Thoracic aorta (tissue), 2 donors: ENCODE data around the gene FASN. TPM values are rescaled to one million over a fixed set of nuclear protein-coding genes. Genes with fewer than 3 reads are reported as not detected.

Experiments used
- ATAC-seq: fragments of 150-250 bp; one replicate; pipeline ENCODE4 v1.8.0; 2017; ENCODE audit warnings: low read depth; ENCODE audit not compliant: insufficient number of reproducible peaks, low FRiP score
- DNase-seq: peaks from one replicate; pipeline ENCODE4 v3.0.0-alpha.2; 2020; ENCODE audit warnings: low spot score
- H3K27ac ChIP-seq, 2 donors: fragments of 200-600 bp; sonication (generic); 1 replicate in 1 of 2; 2 replicates in 1 of 2; pipeline ENCODE4 v1.5.1; 2016; ENCODE audit warnings: mild to moderate bottlenecking in 2 of 2, moderate library complexity in 2 of 2
- H3K27me3 ChIP-seq: fragments of 200-600 bp; sonication (generic); replicated peaks from 2 replicates; pipeline ENCODE4 v1.6.0; 2016; ENCODE audit warnings: mild to moderate bottlenecking; ENCODE audit not compliant: insufficient read depth
- H3K36me3 ChIP-seq: fragments of 200-600 bp; sonication (generic); one replicate; pipeline ENCODE4 v1.5.1; 2016
- H3K4me1 ChIP-seq, 2 donors: fragments of 200-600 bp; sonication (generic); 1 replicate in 1 of 2; 2 replicates in 1 of 2; pipeline versions ENCODE4 v1.5.1 to v1.6.0; 2016; ENCODE audit warnings: low read depth in 2 of 2, mild to moderate bottlenecking in 1 of 2; ENCODE audit not compliant: control insufficient read depth in 1 of 2
- H3K4me3 ChIP-seq: fragments of 200-600 bp; sonication (generic); 2 replicates; pipeline ENCODE4 v1.5.1; 2016; ENCODE audit warnings: mild to moderate bottlenecking
- H3K9me3 ChIP-seq: fragments of 200-600 bp; sonication (generic); 2 replicates; pipeline ENCODE4 v1.5.1; 2016
- total RNA-seq, 2 donors: library from RNA; depleted of rRNA; stranded (reverse); fragments of >200 nt; gene quantifications; one replicate each; pipeline versions ENCODE4 v1.1.0 to v1.2.3, GENCODE V29; 2016
- TF ChIP-seq, protein P1 (sequence below): fragments of 200-600 bp; sonication (generic); IDR thresholded peaks from one replicate; pipeline ENCODE4 v1.5.1; 2019; ENCODE audit warnings: antibody characterized with exemption

The FASN gene
- total RNA-seq, 2 donors from 2014 or later, result 49.6 to 50.9 TPM

DNA sequence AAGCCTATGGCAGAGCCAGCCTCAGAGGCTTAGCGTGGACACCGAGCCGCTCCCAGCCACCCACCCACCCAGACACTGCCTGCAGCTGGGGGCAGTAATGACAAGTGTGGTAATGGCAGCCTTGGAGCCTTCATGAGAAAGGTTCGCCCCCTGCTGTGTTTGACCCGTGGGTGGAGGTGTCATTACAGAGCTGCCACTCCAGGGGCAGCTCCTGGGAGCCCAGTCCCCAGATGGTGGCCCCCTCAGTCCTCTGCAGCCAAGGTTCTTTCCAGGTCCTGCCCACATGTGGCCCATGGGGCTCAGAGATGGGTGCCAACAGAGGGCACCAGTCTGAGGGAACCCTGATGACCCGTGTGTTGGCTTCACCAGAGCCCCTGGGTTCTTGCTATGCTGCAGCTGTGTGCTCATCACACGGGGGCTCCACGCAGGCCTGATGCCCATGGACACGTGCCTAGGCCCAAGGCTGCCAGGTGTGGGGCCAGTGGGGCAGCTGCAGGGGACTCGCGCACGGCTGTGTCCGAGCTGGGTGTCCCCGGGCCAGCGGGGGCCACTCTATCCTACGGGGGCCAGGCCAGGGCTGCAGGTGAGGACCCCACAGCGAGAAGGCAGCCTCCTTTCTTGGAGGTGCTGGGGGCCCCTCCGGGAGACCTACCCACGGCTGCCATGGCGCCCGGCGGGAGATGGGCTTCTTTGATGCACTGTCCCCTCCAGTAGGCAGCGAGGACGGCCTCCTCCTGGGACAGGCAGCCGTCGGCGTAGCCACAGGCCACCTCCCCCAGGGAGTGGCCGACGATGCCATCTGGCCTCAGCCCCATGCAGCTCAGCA, 8.1 kb downstream of the FASN start:
- Histone ChIP-seq H3K4me1 (no peaks in the 10 kb centered on the region), H3K4me3 (no peak overlapping the region), H3K36me3 (peaks cover 78% of the 10 kb centered on the region), H3K27me3 (no peaks in the 10 kb centered on the region), H3K27ac (no peak overlapping the region), H3K9me3 (no peaks in the 10 kb centered on the region)
- TF ChIP-seq, protein P1, sequence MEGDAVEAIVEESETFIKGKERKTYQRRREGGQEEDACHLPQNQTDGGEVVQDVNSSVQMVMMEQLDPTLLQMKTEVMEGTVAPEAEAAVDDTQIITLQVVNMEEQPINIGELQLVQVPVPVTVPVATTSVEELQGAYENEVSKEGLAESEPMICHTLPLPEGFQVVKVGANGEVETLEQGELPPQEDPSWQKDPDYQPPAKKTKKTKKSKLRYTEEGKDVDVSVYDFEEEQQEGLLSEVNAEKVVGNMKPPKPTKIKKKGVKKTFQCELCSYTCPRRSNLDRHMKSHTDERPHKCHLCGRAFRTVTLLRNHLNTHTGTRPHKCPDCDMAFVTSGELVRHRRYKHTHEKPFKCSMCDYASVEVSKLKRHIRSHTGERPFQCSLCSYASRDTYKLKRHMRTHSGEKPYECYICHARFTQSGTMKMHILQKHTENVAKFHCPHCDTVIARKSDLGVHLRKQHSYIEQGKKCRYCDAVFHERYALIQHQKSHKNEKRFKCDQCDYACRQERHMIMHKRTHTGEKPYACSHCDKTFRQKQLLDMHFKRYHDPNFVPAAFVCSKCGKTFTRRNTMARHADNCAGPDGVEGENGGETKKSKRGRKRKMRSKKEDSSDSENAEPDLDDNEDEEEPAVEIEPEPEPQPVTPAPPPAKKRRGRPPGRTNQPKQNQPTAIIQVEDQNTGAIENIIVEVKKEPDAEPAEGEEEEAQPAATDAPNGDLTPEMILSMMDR, result no peak
- DNase-seq (no peak), ATAC-seq (no peak)

DNA sequence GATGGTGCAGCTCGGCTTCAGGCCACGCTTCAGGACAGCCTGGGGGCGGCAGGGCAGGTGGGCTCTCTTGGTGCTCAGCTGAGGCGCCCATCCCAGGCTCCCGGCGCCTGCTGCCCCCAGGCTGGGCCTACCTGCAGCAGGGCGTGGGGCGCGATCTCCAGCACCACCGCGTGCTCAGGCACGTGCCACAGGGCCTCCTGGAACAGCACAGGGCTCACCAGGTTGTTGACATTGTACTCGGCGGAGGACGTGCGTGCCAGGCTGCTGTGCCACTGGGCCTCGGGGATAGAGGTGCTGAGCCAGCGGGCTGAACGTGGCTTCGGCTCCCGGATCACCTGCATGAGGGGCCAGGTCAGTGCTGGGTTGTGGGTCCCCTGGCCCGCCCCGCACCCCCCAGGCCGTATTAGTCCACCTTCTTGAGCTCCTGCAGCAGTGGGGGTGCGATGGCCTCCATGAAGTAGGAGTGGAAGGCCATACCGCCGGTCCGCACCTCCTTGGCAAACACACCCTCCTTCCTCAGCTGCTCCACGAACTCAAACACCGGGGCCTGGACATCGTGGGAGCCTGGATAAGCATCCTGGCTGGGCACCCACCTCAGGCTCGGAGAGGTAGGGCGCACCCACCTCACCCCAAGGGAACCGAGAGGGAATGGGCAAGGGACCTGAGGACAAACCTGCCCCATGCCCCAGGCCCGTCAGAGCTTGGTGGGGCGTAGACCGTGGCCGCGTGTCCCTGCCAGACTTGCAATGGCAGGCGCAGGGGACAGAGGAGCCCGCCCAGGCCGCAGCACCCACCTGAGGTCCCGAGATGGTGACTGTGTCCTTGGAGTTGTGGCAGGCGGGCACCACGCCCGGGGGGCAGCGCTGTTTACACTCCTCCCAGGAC, 9.0 kb downstream of the FASN start:
- no peaks in the 10 kb centered on the region for H3K27me3 ChIP-seq
- DNase-seq (no peak), ATAC-seq (no peak)
- no peak overlapping the region for H3K27ac ChIP-seq
- peaks cover 81% of the 10 kb centered on the region for H3K36me3 ChIP-seq
- no peaks in the 10 kb centered on the region for H3K9me3 ChIP-seq
- no peaks in the 10 kb centered on the region for H3K4me1 ChIP-seq
- no peak overlapping the region for H3K4me3 ChIP-seq
- TF ChIP-seq, protein P1, result no peak

DNA sequence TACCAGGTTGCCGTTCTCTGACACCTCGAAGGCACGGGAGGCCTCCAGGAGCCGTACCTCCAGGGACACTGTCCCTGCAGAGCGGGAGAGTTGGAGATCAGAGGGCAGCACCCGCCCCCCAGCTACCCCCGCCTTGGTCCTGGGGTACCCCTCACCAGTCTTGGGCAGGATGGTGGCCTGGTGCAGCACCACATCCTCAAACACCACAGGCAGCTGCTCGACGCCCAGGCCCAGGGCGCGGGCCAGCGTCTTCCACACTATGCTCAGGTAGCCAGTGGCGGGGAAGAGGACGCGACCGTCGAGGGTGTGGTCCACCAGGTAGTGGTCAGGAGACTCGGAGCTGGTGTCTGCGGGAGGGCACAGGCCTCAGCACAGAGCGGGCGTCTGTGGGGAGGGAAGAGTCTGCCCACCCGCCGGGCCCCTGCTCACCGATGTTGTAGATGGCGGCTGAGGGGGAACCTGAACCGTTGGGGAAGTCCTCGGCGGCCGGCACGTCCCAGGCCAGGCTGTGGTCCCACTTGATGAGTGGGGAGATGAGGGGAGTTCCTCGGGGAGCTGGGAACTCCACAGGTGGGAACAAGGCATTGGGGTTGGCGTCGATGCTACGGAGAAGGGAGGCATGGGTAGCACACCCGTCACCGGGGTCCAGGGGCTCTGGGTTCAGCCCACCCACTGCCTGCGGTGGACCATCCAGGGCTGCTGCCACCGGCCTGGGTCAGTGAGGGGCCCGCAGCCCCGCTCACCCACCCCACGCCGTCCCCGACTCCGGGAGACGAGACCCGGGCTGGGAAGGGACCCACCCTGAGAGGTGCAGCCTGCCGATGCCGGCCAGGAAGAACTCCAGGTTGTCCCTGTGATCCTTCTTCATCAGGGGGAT, 9.8 kb downstream of the FASN start:
- TF ChIP-seq, protein P1, result no peak
- peaks cover 84% of the 10 kb centered on the region for H3K36me3 ChIP-seq
- no peaks in the 10 kb centered on the region for H3K9me3 ChIP-seq
- no peak for DNase-seq
- no peaks in the 10 kb centered on the region for H3K27me3 ChIP-seq
- no peak for ATAC-seq
- H3K4me3 ChIP-seq, result no peak overlapping the region
- no peak overlapping the region for H3K27ac ChIP-seq
- no peaks in the 10 kb centered on the region for H3K4me1 ChIP-seq

DNA sequence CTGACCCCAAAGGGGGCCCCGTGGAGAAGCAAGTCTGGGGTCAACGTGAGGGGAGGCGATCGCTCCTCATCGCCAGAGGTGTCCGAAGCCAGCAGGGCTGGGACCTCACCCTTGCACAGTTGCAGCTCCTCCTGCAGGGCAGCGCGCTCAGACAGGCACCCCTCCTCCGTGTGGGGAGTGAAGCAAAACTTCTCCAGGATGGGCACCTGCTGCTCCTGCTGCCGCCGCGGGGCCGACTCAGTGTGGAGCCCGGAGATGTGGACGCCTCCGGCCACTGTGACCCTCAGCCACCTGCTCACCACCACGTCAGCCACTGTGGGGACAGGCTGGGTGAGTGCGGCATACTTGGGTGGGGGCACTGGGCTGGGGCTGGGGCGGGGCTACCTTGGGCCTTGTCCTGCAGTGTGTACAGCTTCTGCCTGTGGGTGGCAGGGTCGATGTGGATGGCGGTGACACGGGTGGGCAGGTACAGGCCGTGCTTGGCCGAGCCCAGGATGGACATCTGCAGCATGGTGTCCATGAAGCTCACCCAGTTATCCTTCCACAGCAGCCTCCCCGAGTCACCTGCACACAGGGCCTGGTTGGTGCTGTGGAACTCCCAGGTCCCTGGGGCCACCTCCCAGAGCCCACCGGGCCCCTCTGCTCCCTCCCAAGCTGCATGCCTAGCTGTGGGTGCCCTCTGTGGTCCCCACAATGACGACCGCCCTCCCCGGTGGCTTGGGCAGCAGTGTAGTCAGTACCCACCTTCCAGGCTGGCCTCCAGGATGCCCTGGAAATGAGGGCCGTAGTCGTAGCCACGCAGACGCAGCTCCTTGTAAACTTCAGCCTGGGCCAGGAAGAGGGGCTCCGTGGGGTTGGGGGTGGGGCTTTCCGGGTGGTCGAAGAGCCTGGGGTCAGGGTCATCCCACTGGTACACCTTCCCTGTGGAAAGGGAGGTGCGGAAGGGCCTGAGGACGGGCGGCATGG, 10.8 kb downstream of the FASN start:
- ATAC-seq (no peak), DNase-seq (no peak)
- peaks cover 85% of the 10 kb centered on the region for H3K36me3 ChIP-seq
- H3K9me3 ChIP-seq, result no peaks in the 10 kb centered on the region
- H3K4me1 ChIP-seq, result no peaks in the 10 kb centered on the region
- no peaks in the 10 kb centered on the region for H3K27me3 ChIP-seq
- H3K27ac ChIP-seq, result no peak overlapping the region
- no peak overlapping the region for H3K4me3 ChIP-seq
- TF ChIP-seq, protein P1, result no peak
